Neural progenitor cell (in vitro differentiated cells): ENCODE data around the gene ARG2.

Experiments used
- EZH2 ChIP-seq: fragments of 200-600 bp; sonication (generic); IDR thresholded peaks from 2 replicates; pipeline ENCODE4 v1.6.1; 2017; ENCODE audit warnings: antibody characterized with exemption, mild to moderate bottlenecking, moderate library complexity
- EZH2phosphoT487 ChIP-seq: fragments of 200-600 bp; sonication (generic); IDR thresholded peaks from 2 replicates; pipeline ENCODE4 v1.6.1; 2017; ENCODE audit warnings: antibody characterized with exemption
- TF ChIP-seq, protein P1 (sequence below): fragments of 200-600 bp; sonication (generic); IDR thresholded peaks from 2 replicates; pipeline ENCODE4 v1.5.1; 2017; ENCODE audit warnings: antibody characterized with exemption, mild to moderate bottlenecking

DNA sequence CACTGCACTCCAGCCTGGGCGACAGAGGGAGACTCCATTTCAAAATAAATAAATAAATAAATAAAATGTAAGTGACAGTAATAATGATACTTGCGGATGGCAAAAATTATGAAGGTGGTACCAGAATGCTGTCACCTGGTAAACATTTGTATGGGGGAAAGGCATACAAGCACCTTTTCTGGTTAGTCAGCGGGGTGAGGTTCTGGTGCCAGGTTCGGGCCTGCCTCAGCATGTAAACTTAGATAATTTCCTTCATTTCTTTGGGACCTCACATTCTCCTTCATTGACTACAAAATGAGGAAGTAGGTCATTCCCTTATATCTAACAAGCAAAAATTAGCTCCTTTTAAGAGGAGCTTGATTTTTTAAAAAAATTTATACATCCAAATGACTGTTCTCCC is 43.9 kb downstream of the ARG2 start:
- no peak for TF ChIP-seq EZH2phosphoT487
- TF ChIP-seq, protein P1, sequence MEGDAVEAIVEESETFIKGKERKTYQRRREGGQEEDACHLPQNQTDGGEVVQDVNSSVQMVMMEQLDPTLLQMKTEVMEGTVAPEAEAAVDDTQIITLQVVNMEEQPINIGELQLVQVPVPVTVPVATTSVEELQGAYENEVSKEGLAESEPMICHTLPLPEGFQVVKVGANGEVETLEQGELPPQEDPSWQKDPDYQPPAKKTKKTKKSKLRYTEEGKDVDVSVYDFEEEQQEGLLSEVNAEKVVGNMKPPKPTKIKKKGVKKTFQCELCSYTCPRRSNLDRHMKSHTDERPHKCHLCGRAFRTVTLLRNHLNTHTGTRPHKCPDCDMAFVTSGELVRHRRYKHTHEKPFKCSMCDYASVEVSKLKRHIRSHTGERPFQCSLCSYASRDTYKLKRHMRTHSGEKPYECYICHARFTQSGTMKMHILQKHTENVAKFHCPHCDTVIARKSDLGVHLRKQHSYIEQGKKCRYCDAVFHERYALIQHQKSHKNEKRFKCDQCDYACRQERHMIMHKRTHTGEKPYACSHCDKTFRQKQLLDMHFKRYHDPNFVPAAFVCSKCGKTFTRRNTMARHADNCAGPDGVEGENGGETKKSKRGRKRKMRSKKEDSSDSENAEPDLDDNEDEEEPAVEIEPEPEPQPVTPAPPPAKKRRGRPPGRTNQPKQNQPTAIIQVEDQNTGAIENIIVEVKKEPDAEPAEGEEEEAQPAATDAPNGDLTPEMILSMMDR = no peak
- TF ChIP-seq EZH2 = no peak
